ENCODE results near the gene CT45A10.
"Not testable (repeated sequence)": the region's sequence is repeated elsewhere in the genome, so short reads cannot be mapped to it uniquely, and the experiment has no call there.

CT45A10 gene

GRCh38 chrX:135893294-135893817 lies at the start of gene CT45A10, which contains the start of gene SAGE1:
Gene CT45A10, minus strand, starts transcription at chrX:135893444. Its CDS starts 8,100 bp downstream, at chrX:135885344.
Gene SAGE1, plus strand, starts transcription at chrX:135893716. Its CDS starts 2,527 bp downstream, at chrX:135896243.
- Histone ChIP-seq H3K9me3 (ENCODE audit: control insufficient read depth, insufficient read depth, low read length) (peaks cover 63% of the 10 kb centered on the region), H3K36me3 (ENCODE audit: control insufficient read depth, insufficient read depth, low read length) (no peaks in the 10 kb centered on the region)

GRCh38 chrX:135931644-135932487 lies 38.6 kb upstream of the CT45A10 start:
- no peaks in the 10 kb centered on the region for H3K36me3 ChIP-seq (ENCODE audit: control insufficient read depth, insufficient read depth, low read length)
- H3K27ac ChIP-seq (ENCODE audit: low read depth, low read length): no peak overlapping the region
- H3K9ac ChIP-seq (ENCODE audit: low read depth, low read length): no peak overlapping the region
- no peaks in the 10 kb centered on the region for H3K27me3 ChIP-seq (ENCODE audit: control insufficient read depth, insufficient read depth, low read length)
- H3K9me3 ChIP-seq (ENCODE audit: control insufficient read depth, insufficient read depth, low read length): peaks cover 3% of the 10 kb centered on the region; the same call in 1 of the 2 replicates
- no peak overlapping the region for H3K4me3 ChIP-seq (ENCODE audit: low read depth, low read length)
- no peaks in the 10 kb centered on the region for H3K4me1 ChIP-seq (ENCODE audit: control insufficient read depth, insufficient read depth, low read length)

More at GRCh38 chrX:135893294-135893817, at the start of gene CT45A10, which contains the start of gene SAGE1:
- no peak within 1 kb of the TSS for H3K27ac ChIP-seq (ENCODE audit: low read depth, low read length)
- no peak within 1 kb of the TSS for H3K9ac ChIP-seq (ENCODE audit: low read depth, low read length)
- H3K27me3 ChIP-seq (ENCODE audit: control insufficient read depth, insufficient read depth, low read length): no peaks in the 10 kb centered on the region
- no peaks in the 10 kb centered on the region for H3K4me1 ChIP-seq (ENCODE audit: control insufficient read depth, insufficient read depth, low read length)
- H3K4me3 ChIP-seq (ENCODE audit: low read depth, low read length): 0 out of 2 replicates have a peak within 1 kb of the TSS, but pooled peaks have one; percentile 8

GRCh38 chrX:135927897-135928296 lies 34.7 kb upstream of the CT45A10 start:
- Histone ChIP-seq H3K36me3 (ENCODE audit: control insufficient read depth, insufficient read depth, low read length) (no peaks in the 10 kb centered on the region), H3K27me3 (ENCODE audit: control insufficient read depth, insufficient read depth, low read length) (no peaks in the 10 kb centered on the region), H3K4me3 (ENCODE audit: low read depth, low read length) (no peak overlapping the region), H3K4me1 (ENCODE audit: control insufficient read depth, insufficient read depth, low read length) (no peaks in the 10 kb centered on the region), H3K9ac (ENCODE audit: low read depth, low read length) (no peak overlapping the region), H3K27ac (ENCODE audit: low read depth, low read length) (no peak overlapping the region), H3K9me3 (ENCODE audit: control insufficient read depth, insufficient read depth, low read length) (no peaks in the 10 kb centered on the region; the same call in 1 of the 2 replicates)

- Histone ChIP-seq H3K4me1 (ENCODE audit: control insufficient read depth, insufficient read depth, low read length) (no peaks in the 10 kb centered on the region), H3K4me3 (ENCODE audit: low read depth, low read length) (no peak overlapping the region), H3K9me3 (ENCODE audit: control insufficient read depth, insufficient read depth, low read length) (no peaks in the 10 kb centered on the region; the same call in 1 of the 2 replicates), H3K9ac (ENCODE audit: low read depth, low read length) (no peak overlapping the region), H3K36me3 (ENCODE audit: control insufficient read depth, insufficient read depth, low read length) (no peaks in the 10 kb centered on the region), H3K27ac (ENCODE audit: low read depth, low read length) (no peak overlapping the region), H3K27me3 (ENCODE audit: control insufficient read depth, insufficient read depth, low read length) (no peaks in the 10 kb centered on the region)
These were observed 30.1 kb upstream of the CT45A10 start for GRCh38 chrX:135923353-135923752.

GRCh38 chrX:135920516-135920915 lies 27.3 kb upstream of the CT45A10 start:
- H3K9me3 ChIP-seq (ENCODE audit: control insufficient read depth, insufficient read depth, low read length); H3K4me3 ChIP-seq (ENCODE audit: low read depth, low read length); H3K27me3 ChIP-seq (ENCODE audit: control insufficient read depth, insufficient read depth, low read length): not testable (repeated sequence)

GRCh38 chrX:135914404-135914803 lies 21.2 kb upstream of the CT45A10 start:
- H3K9ac ChIP-seq (ENCODE audit: low read depth, low read length): no peak overlapping the region
- no peak overlapping the region for H3K4me3 ChIP-seq (ENCODE audit: low read depth, low read length)
- peaks cover 40% of the 10 kb centered on the region for H3K9me3 ChIP-seq (ENCODE audit: control insufficient read depth, insufficient read depth, low read length)

More at GRCh38 chrX:135920516-135920915, 27.3 kb upstream of the CT45A10 start:
- H3K27ac ChIP-seq (ENCODE audit: low read depth, low read length); H3K4me1 ChIP-seq (ENCODE audit: control insufficient read depth, insufficient read depth, low read length); H3K36me3 ChIP-seq (ENCODE audit: control insufficient read depth, insufficient read depth, low read length); H3K9ac ChIP-seq (ENCODE audit: low read depth, low read length): not testable (repeated sequence)

GRCh38 chrX:135910251-135910650 lies 17.0 kb upstream of the CT45A10 start:
- Histone ChIP-seq H3K27me3 (ENCODE audit: control insufficient read depth, insufficient read depth, low read length) (no peaks in the 10 kb centered on the region), H3K36me3 (ENCODE audit: control insufficient read depth, insufficient read depth, low read length) (no peaks in the 10 kb centered on the region)

More at GRCh38 chrX:135914404-135914803, 21.2 kb upstream of the CT45A10 start:
- Histone ChIP-seq H3K27me3 (ENCODE audit: control insufficient read depth, insufficient read depth, low read length) (no peaks in the 10 kb centered on the region), H3K27ac (ENCODE audit: low read depth, low read length) (no peak overlapping the region), H3K4me1 (ENCODE audit: control insufficient read depth, insufficient read depth, low read length) (no peaks in the 10 kb centered on the region), H3K36me3 (ENCODE audit: control insufficient read depth, insufficient read depth, low read length) (no peaks in the 10 kb centered on the region)

GRCh38 chrX:135892781-135893180 lies 463 bp downstream of the CT45A10 start:
- no peaks in the 10 kb centered on the region for H3K36me3 ChIP-seq (ENCODE audit: control insufficient read depth, insufficient read depth, low read length)
- no peaks in the 10 kb centered on the region for H3K27me3 ChIP-seq (ENCODE audit: control insufficient read depth, insufficient read depth, low read length)
- H3K9ac ChIP-seq (ENCODE audit: low read depth, low read length): no peak overlapping the region
- no peak overlapping the region for H3K27ac ChIP-seq (ENCODE audit: low read depth, low read length)
- H3K9me3 ChIP-seq (ENCODE audit: control insufficient read depth, insufficient read depth, low read length): peaks cover 62% of the 10 kb centered on the region
- no peak overlapping the region for H3K4me3 ChIP-seq (ENCODE audit: low read depth, low read length)
- no peaks in the 10 kb centered on the region for H3K4me1 ChIP-seq (ENCODE audit: control insufficient read depth, insufficient read depth, low read length)

More at GRCh38 chrX:135910251-135910650, 17.0 kb upstream of the CT45A10 start:
- H3K4me1 ChIP-seq (ENCODE audit: control insufficient read depth, insufficient read depth, low read length): no peaks in the 10 kb centered on the region
- no peak overlapping the region for H3K27ac ChIP-seq (ENCODE audit: low read depth, low read length)
- no peak overlapping the region for H3K9ac ChIP-seq (ENCODE audit: low read depth, low read length)
- no peak overlapping the region for H3K4me3 ChIP-seq (ENCODE audit: low read depth, low read length)
- H3K9me3 ChIP-seq (ENCODE audit: control insufficient read depth, insufficient read depth, low read length): peaks cover 69% of the 10 kb centered on the region

GRCh38 chrX:135890087-135890585 lies 3.1 kb downstream of the CT45A10 start:
- Histone ChIP-seq H3K9ac (ENCODE audit: low read depth, low read length) (no peak overlapping the region), H3K27me3 (ENCODE audit: control insufficient read depth, insufficient read depth, low read length) (no peaks in the 10 kb centered on the region), H3K4me3 (ENCODE audit: low read depth, low read length) (no peak overlapping the region), H3K4me1 (ENCODE audit: control insufficient read depth, insufficient read depth, low read length) (no peaks in the 10 kb centered on the region), H3K27ac (ENCODE audit: low read depth, low read length) (no peak overlapping the region), H3K36me3 (ENCODE audit: control insufficient read depth, insufficient read depth, low read length) (no peaks in the 10 kb centered on the region), H3K9me3 (ENCODE audit: control insufficient read depth, insufficient read depth, low read length) (peaks cover 49% of the 10 kb centered on the region)

- not testable (repeated sequence) for H3K27ac ChIP-seq (ENCODE audit: low read depth, low read length); H3K36me3 ChIP-seq (ENCODE audit: control insufficient read depth, insufficient read depth, low read length); H3K27me3 ChIP-seq (ENCODE audit: control insufficient read depth, insufficient read depth, low read length); H3K4me3 ChIP-seq (ENCODE audit: low read depth, low read length); H3K4me1 ChIP-seq (ENCODE audit: control insufficient read depth, insufficient read depth, low read length); H3K9ac ChIP-seq (ENCODE audit: low read depth, low read length)
- peaks cover 43% of the 10 kb centered on the region for H3K9me3 ChIP-seq (ENCODE audit: control insufficient read depth, insufficient read depth, low read length)
These were observed 4.3 kb downstream of the CT45A10 start for GRCh38 chrX:135888976-135889375.

GRCh38 chrX:135888230-135888629 lies 5.0 kb downstream of the CT45A10 start:
- not testable (repeated sequence) for H3K27me3 ChIP-seq (ENCODE audit: control insufficient read depth, insufficient read depth, low read length); H3K27ac ChIP-seq (ENCODE audit: low read depth, low read length); H3K4me1 ChIP-seq (ENCODE audit: control insufficient read depth, insufficient read depth, low read length); H3K36me3 ChIP-seq (ENCODE audit: control insufficient read depth, insufficient read depth, low read length); H3K4me3 ChIP-seq (ENCODE audit: low read depth, low read length); H3K9ac ChIP-seq (ENCODE audit: low read depth, low read length)
- peaks cover 38% of the 10 kb centered on the region for H3K9me3 ChIP-seq (ENCODE audit: control insufficient read depth, insufficient read depth, low read length)

All from HUES48 (cell line).